K562 (cell line): Measurements from ENCODE around the gene PRKD2. TPM values are rescaled to one million over a fixed set of nuclear protein-coding genes. Genes with fewer than 3 reads are reported as not detected.

Experiments
- ATAC-seq: fragments of 200-7000 bp; cut with Tn5 transposase; 3 replicates; pipeline ENCODE4 v1.9.1; 2020; ENCODE audit warnings: moderate library complexity
- BruUV-seq: library from RNA; stranded (reverse); fragments of 400-500 nt; replicated peaks from 2 replicates; lab custom pipeline; 2021; lab: Mats Ljungman, UMichigan
- CTCF ChIA-PET: fragments of 300-600 bp; formaldehyde crosslinking; extraction: SDS; loops from one replicate; lab custom pipeline; 2021; ENCODE audit warnings: low intra/inter-chr PET ratio; lab: Yijun Ruan, JAX
- POLR2A ChIA-PET: fragments of 300-600, 350-650 bp; sonication (Branson Sonifier 250); formaldehyde crosslinking; extraction: SDS; loops from one replicate; lab custom pipeline; 2021; ENCODE audit warnings: antibody characterized with exemption, inconsistent platforms; lab: Yijun Ruan, JAX
- DNase-seq, 4 experiments: peaks; one replicate each; pipeline versions ENCODE4 v3.0.0 to v3.0.0-alpha.2; 2011 to 2018; ENCODE audit warnings: low spot score in 3 of 4, mixed read lengths in 3 of 4; ENCODE audit errors: extremely low read depth in 1 of 4
- FAIRE-seq: peaks from 2 replicates; lab custom pipeline; 2011; peaks lifted over from hg19 to GRCh38; lab: Jason Lieb, UNC
- H2AFZ ChIP-seq: 2 replicates; pipeline ENCODE4 v1.6.0; 2011; ENCODE audit warnings: low read depth, low read length, control low read depth, inconsistent platforms
- H3K27ac ChIP-seq: fragments of 200-600 bp; 3 replicates; pipeline ENCODE4 v1.8.0; 2011; ENCODE audit warnings: low read depth, mild to moderate bottlenecking, control low read depth, inconsistent platforms, low read length, moderate library complexity, mixed read lengths; ENCODE audit errors: extremely low read depth
- H3K27me3 ChIP-seq, 2 experiments: fragments of 300-600 bp in 1 of 2; 2 replicates in 1 of 2; 3 replicates in 1 of 2; pipeline versions ENCODE4 v1.6.0 to v1.8.0; 2011; ENCODE audit warnings: inconsistent platforms in 2 of 2, low read length in 2 of 2, mild to moderate bottlenecking in 1 of 2, mixed read lengths in 1 of 2, moderate library complexity in 1 of 2; ENCODE audit not compliant: control insufficient read depth in 2 of 2, insufficient read depth in 2 of 2
- H3K36me3 ChIP-seq: fragments of 300-600 bp; 3 replicates; pipeline ENCODE4 v1.8.0; 2011; ENCODE audit warnings: mild to moderate bottlenecking, low read length, inconsistent platforms; ENCODE audit not compliant: control insufficient read depth, insufficient read depth
- H3K4me1 ChIP-seq, 2 experiments: fragments of 200-600 bp in 1 of 2; replicated peaks in 1 of 2; 2 replicates in 1 of 2; 3 replicates in 1 of 2; pipeline versions ENCODE4 v1.5.1 to v1.8.0; 2011; ENCODE audit warnings: inconsistent platforms in 2 of 2, low read length in 2 of 2, mild to moderate bottlenecking in 1 of 2, mixed read lengths in 1 of 2, moderate library complexity in 1 of 2; ENCODE audit not compliant: control insufficient read depth in 2 of 2, insufficient read depth in 2 of 2
- H3K4me2 ChIP-seq: 2 replicates; pipeline ENCODE4 v1.6.1; 2011; ENCODE audit warnings: low read length, control low read depth, inconsistent platforms, mixed read lengths; ENCODE audit not compliant: insufficient read depth
- H3K4me3 ChIP-seq: fragments of 200-600 bp; sonication (generic), shearing (Covaris generic); 2 replicates; pipeline ENCODE4 v1.5.1; 2016; ENCODE audit warnings: control low read depth, inconsistent platforms
- H3K79me2 ChIP-seq: fragments of 200-600 bp; 3 replicates; pipeline ENCODE4 v1.8.0; 2011; ENCODE audit warnings: low read length, inconsistent platforms; ENCODE audit not compliant: control insufficient read depth, insufficient read depth
- H3K9ac ChIP-seq, 2 experiments: 2 replicates each; pipeline versions ENCODE4 v1.6.0 to v1.6.1; 2011; ENCODE audit warnings: low read depth in 2 of 2, low read length in 2 of 2, control low read depth in 1 of 2, inconsistent platforms in 1 of 2, mild to moderate bottlenecking in 1 of 2, mixed read lengths in 1 of 2; ENCODE audit not compliant: insufficient read depth in 1 of 2
- H3K9me1 ChIP-seq: one replicate; pipeline ENCODE4 v1.6.0; 2011; ENCODE audit warnings: inconsistent platforms, mild to moderate bottlenecking, low read length, moderate library complexity; ENCODE audit not compliant: control insufficient read depth, insufficient read depth
- H3K9me3 ChIP-seq: replicated peaks from 2 replicates; pipeline ENCODE4 v1.5.1; 2011; ENCODE audit warnings: low read depth, low read length, inconsistent platforms; ENCODE audit not compliant: control insufficient read depth, insufficient read depth
- H4K20me1 ChIP-seq: replicated peaks from 2 replicates; pipeline ENCODE4 v1.6.1; 2011; ENCODE audit warnings: low read length, inconsistent platforms, mixed read lengths; ENCODE audit not compliant: control insufficient read depth, insufficient read depth
- CBFB ChIP-seq: sonication (generic); formaldehyde crosslinking; IDR thresholded peaks from 2 replicates; pipeline ENCODE4 v1.4.0; 2020; ENCODE audit warnings: mild to moderate bottlenecking, missing genetic modification reagents
- ETV6 ChIP-seq, 3 experiments: fragments of 150-350 bp in 1 of 3; sonication (generic) in 1 of 3; formaldehyde crosslinking in 1 of 3; IDR thresholded peaks; 2 replicates each; pipeline versions ENCODE4 v1.6.1 to v1.8.0; 2014 to 2022; ENCODE audit warnings: borderline replicate concordance in 2 of 3, low read depth in 2 of 3, antibody characterized with exemption in 1 of 3, low read length in 1 of 3, mild to moderate bottlenecking in 1 of 3, missing genetic modification reagents in 1 of 3
- GTF2A2 ChIP-seq: IDR thresholded peaks from 2 replicates; pipeline ENCODE4 v1.6.1; 2016; ENCODE audit warnings: mild to moderate bottlenecking, missing genetic modification characterization, missing compliant biosample characterization
- MYBL2 ChIP-seq, 2 experiments: fragments of 450-650 bp in 1 of 2; sonication (generic) in 1 of 2; formaldehyde crosslinking in 1 of 2; IDR thresholded peaks; 2 replicates each; pipeline versions ENCODE4 v1.6.1 to v1.8.1; 2017 to 2022; ENCODE audit warnings: borderline replicate concordance in 1 of 2, inconsistent platforms in 1 of 2, low read depth in 1 of 2, mild to moderate bottlenecking in 1 of 2, missing genetic modification reagents in 1 of 2, moderate library complexity in 1 of 2
- POLR2G ChIP-seq: fragments of 200-400 bp; formaldehyde crosslinking; IDR thresholded peaks from 2 replicates; pipeline ENCODE4 v1.6.1; 2017; ENCODE audit warnings: low read depth, mild to moderate bottlenecking, antibody characterized with exemption, low read length, moderate library complexity
- PTTG1 ChIP-seq: fragments of 450-650 bp; IDR thresholded peaks from 2 replicates; pipeline ENCODE4 v1.6.1; 2016; ENCODE audit warnings: low read depth, mild to moderate bottlenecking, missing genetic modification characterization, missing compliant biosample characterization
- RB1 ChIP-seq: fragments of 450-650 bp; IDR thresholded peaks from 2 replicates; pipeline ENCODE4 v1.6.1; 2017; ENCODE audit warnings: low read depth, mild to moderate bottlenecking
- RBFOX2 ChIP-seq: fragments of 200-400 bp; formaldehyde crosslinking; IDR thresholded peaks from 2 replicates; pipeline ENCODE4 v1.6.1; 2017; ENCODE audit warnings: low read depth, mild to moderate bottlenecking, low read length, moderate library complexity
- SIX5 ChIP-seq, 2 experiments: IDR thresholded peaks; 2 replicates each; pipeline ENCODE4 v1.6.1; 2011; ENCODE audit warnings: low read length in 2 of 2, borderline replicate concordance in 1 of 2, low read depth in 1 of 2, mild to moderate bottlenecking in 1 of 2, moderate library complexity in 1 of 2; ENCODE audit not compliant: insufficient read depth in 1 of 2
- ZNF12 ChIP-seq: sonication (generic); formaldehyde crosslinking; IDR thresholded peaks from 2 replicates; pipeline ENCODE4 v1.4.0; 2020; ENCODE audit warnings: mild to moderate bottlenecking, missing genetic modification reagents
- ZNF354B ChIP-seq: fragments of 250-450 bp; sonication (Bioruptor Pico); IDR thresholded peaks from 2 replicates; pipeline ENCODE4 v1.4.0; 2020
- WGBS: fragments of 100-300 bp; shearing (Covaris generic); methylation state at CpG from one replicate; pipeline ENCODE4 v1.1.6; 2016; ENCODE audit warnings: low coverage, mixed read lengths; ENCODE audit not compliant: insufficient coverage; ENCODE audit errors: missing lambda C conversion rate; 5-methylcytosine and 5-hydroxymethylcytosine counted together
- in situ Hi-C: fragments of 300-500 bp; cut with MboI; formaldehyde crosslinking; loops from 4 replicates; pipeline ENCODE4 v1.15.0; 2018; ENCODE audit warnings: inconsistent platforms, mixed read lengths
- intact Hi-C: fragments of 100-400 bp; cut with micrococcal nuclease; formaldehyde crosslinking; loops from 2 replicates; pipeline ENCODE4 v1.14.2; 2022
- polyA plus RNA-seq, 8 experiments: library from polyadenylated mRNA; depleted of rRNA in 4 of 8; stranded (reverse) in 5 of 8; unstranded in 3 of 8; fragments of >200 nt; fragmentation: Nextera tagmentation in 2 of 8; fragmentation: Illumina TruSeq in 1 of 8; extraction: Ambion mirVana in 2 of 8; extraction: Trizol in 1 of 8; gene quantifications; 2 replicates each; pipeline versions ENCODE4 v1.2.1 to v1.2.3, GENCODE V29; 2011 to 2014; ENCODE audit warnings: inconsistent platforms in 1 of 8, missing spikeins in 1 of 8
- total RNA-seq, 7 experiments: library from RNA; depleted of rRNA in 6 of 7; stranded (reverse); fragments of >200 nt in 6 of 7; fragmentation: Illumina TruSeq in 2 of 7; extraction: Trizol in 2 of 7; gene quantifications; 2 replicates each; pipeline versions ENCODE4 v1.2.1 to v1.2.3, GENCODE V29; 2011 to 2021; ENCODE audit warnings: low replicate concordance in 1 of 7
- TF ChIP-seq, protein P1 (sequence below): sonication (generic); IDR thresholded peaks from 2 replicates; pipeline ENCODE4 v1.6.1; 2016
- TF ChIP-seq, protein P2 (sequence below): fragments of 200-800 bp; sonication (Bioruptor generic); IDR thresholded peaks from 2 replicates; pipeline ENCODE4 v1.6.1; 2016; ENCODE audit warnings: missing genetic modification characterization, missing compliant biosample characterization

The PRKD2 gene
- total and polyA plus RNA-seq, 9 of the 15 experiments (the other 6 are each of a cell fraction or from before 2014, with no cell fraction given): 1.8 to 60.0 (median 15.0) TPM

GRCh38 chr19:46745521-46746280 is 28.8 kb upstream of the PRKD2 start, which contains the start of gene FKRP:
TSS of gene FKRP (plus strand) at chr19:46746057. CDS start at chr19:46755451, 9,394 bp downstream.
- Histone ChIP-seq H3K4me1 (peaks cover 18 to 39% of the 10 kb centered on the region in 2 experiments; a peak in 4 of 5 replicates), H3K27ac (peak within 1 kb of the TSS; percentile 88), H3K9ac (peak within 1 kb of the TSS; percentile 91 to 99), H3K79me2 (peaks cover 61% of the 10 kb centered on the region), H3K4me3 (peak within 1 kb of the TSS; percentile 98), H3K9me3 (no peaks in the 10 kb centered on the region), H3K4me2 (peak within 1 kb of the TSS; percentile 94), H3K9me1 (peaks cover 2% of the 10 kb centered on the region), H3K27me3 (no peaks in the 10 kb centered on the region), H2AFZ (peak within 1 kb of the TSS; percentile 74), H4K20me1 (peaks cover 28% of the 10 kb centered on the region), H3K36me3 (peaks cover 35% of the 10 kb centered on the region; the same call in 1 of the 3 replicates)
- 2% methylated on average over 26 of the region's 68 CpGs for WGBS
- FAIRE-seq: no peak
- POLR2A ChIA-PET: interaction anchor here (0.6 to 1.0 kb wide), 2 partner anchors 9 to 31 kb away, joined by 4 to 5 read pairs; no protein-coding TSS in a partner anchor
- DNase-seq: peak; percentile 33 to 87 (median 80)
- intact Hi-C loops (loop anchor here (2.0 kb wide), 1 partner anchor 41 kb away; no protein-coding TSS in a partner anchor), in situ Hi-C loops (no loop called here)
- BruUV-seq: no TSS peak
- peak; percentile 75 for ATAC-seq
- CTCF ChIA-PET: no interaction called here
- TF ChIP-seq GTF2A2 (tag): 0 out of 2 replicates have a peak, but pooled peaks have one; percentile 26
- TF ChIP-seq ZNF354B (CRISPR knock-in tag): no peak
- no peak for TF ChIP-seq ZNF12 (CRISPR knock-in tag)
- no peak for TF ChIP-seq SIX5 (IDR thresholded peaks at IDR 0.05; ENCODE audit: borderline replicate concordance in 1 of 2, insufficient read depth in 1 of 2, low read depth in 1 of 2, low read length in 2 of 2)
- peak; percentile 83 for TF ChIP-seq POLR2G
- no peak for TF ChIP-seq CBFB (CRISPR knock-in tag)
- no peak for TF ChIP-seq PTTG1
- TF ChIP-seq ETV6 (IDR thresholded peaks at IDR 0.05; ENCODE audit: borderline replicate concordance in 1 of 2, low read depth in 2 of 2, low read length in 1 of 2): no peak
- TF ChIP-seq ETV6 (CRISPR knock-in tag; IDR thresholded peaks at IDR 0.05; ENCODE audit: borderline replicate concordance): no peak
- TF ChIP-seq RBFOX2: peak; percentile 69
- TF ChIP-seq MYBL2 (IDR thresholded peaks at IDR 0.05; ENCODE audit: low read depth): no peak
- no peak for TF ChIP-seq MYBL2 (CRISPR knock-in tag; IDR thresholded peaks at IDR 0.05; ENCODE audit: borderline replicate concordance)
- TF ChIP-seq RB1: peak; percentile 60
- TF ChIP-seq, protein P1, sequence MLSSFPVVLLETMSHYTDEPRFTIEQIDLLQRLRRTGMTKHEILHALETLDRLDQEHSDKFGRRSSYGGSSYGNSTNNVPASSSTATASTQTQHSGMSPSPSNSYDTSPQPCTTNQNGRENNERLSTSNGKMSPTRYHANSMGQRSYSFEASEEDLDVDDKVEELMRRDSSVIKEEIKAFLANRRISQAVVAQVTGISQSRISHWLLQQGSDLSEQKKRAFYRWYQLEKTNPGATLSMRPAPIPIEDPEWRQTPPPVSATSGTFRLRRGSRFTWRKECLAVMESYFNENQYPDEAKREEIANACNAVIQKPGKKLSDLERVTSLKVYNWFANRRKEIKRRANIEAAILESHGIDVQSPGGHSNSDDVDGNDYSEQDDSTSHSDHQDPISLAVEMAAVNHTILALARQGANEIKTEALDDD: no peak
- TF ChIP-seq, protein P2, sequence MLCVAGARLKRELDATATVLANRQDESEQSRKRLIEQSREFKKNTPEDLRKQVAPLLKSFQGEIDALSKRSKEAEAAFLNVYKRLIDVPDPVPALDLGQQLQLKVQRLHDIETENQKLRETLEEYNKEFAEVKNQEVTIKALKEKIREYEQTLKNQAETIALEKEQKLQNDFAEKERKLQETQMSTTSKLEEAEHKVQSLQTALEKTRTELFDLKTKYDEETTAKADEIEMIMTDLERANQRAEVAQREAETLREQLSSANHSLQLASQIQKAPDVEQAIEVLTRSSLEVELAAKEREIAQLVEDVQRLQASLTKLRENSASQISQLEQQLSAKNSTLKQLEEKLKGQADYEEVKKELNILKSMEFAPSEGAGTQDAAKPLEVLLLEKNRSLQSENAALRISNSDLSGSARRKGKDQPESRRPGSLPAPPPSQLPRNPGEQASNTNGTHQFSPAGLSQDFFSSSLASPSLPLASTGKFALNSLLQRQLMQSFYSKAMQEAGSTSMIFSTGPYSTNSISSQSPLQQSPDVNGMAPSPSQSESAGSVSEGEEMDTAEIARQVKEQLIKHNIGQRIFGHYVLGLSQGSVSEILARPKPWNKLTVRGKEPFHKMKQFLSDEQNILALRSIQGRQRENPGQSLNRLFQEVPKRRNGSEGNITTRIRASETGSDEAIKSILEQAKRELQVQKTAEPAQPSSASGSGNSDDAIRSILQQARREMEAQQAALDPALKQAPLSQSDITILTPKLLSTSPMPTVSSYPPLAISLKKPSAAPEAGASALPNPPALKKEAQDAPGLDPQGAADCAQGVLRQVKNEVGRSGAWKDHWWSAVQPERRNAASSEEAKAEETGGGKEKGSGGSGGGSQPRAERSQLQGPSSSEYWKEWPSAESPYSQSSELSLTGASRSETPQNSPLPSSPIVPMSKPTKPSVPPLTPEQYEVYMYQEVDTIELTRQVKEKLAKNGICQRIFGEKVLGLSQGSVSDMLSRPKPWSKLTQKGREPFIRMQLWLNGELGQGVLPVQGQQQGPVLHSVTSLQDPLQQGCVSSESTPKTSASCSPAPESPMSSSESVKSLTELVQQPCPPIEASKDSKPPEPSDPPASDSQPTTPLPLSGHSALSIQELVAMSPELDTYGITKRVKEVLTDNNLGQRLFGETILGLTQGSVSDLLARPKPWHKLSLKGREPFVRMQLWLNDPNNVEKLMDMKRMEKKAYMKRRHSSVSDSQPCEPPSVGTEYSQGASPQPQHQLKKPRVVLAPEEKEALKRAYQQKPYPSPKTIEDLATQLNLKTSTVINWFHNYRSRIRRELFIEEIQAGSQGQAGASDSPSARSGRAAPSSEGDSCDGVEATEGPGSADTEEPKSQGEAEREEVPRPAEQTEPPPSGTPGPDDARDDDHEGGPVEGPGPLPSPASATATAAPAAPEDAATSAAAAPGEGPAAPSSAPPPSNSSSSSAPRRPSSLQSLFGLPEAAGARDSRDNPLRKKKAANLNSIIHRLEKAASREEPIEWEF: no peak
